NCI-H2029 (cell line): ENCODE measurements around the gene PCGF3.
"Not testable (repeated sequence)": the region's sequence is repeated elsewhere in the genome, so short reads cannot be mapped to it uniquely, and the experiment has no call there.

Source experiments
- DNase-seq: peaks from one replicate; lab custom pipeline; 2025; lab: John Stamatoyannopoulos, UW

PCGF3 gene

GRCh38 chr4:704198-704891 lies 1.3 kb upstream of the PCGF3 start:
- DNase-seq, result no peak

- no peak for DNase-seq
Measured at GRCh38 chr4:704971-705277, 708 bp upstream of the PCGF3 start.

- DNase-seq, result not testable (repeated sequence)
Measured at GRCh38 chr4:706083-706633, 526 bp downstream of the PCGF3 start.

GRCh38 chr4:706834-707598 lies 1.4 kb downstream of the PCGF3 start:
- DNase-seq, result no peak

- no peak for DNase-seq
Measured at GRCh38 chr4:707929-708630, 2.4 kb downstream of the PCGF3 start.

GRCh38 chr4:708631-708933 lies 3.0 kb downstream of the PCGF3 start:
- DNase-seq, result no peak

- DNase-seq, result no peak
Measured at GRCh38 chr4:709348-709747, 3.7 kb downstream of the PCGF3 start.

GRCh38 chr4:710116-710515 lies 4.5 kb downstream of the PCGF3 start:
- no peak for DNase-seq

- no peak for DNase-seq
Measured at GRCh38 chr4:710916-711315, 5.3 kb downstream of the PCGF3 start.

GRCh38 chr4:712093-712492 lies 6.5 kb downstream of the PCGF3 start:
- DNase-seq, result no peak

GRCh38 chr4:712916-713632 lies 7.4 kb downstream of the PCGF3 start:
- DNase-seq, result no peak

GRCh38 chr4:714087-714486 lies 8.5 kb downstream of the PCGF3 start:
- no peak for DNase-seq

- DNase-seq, result no peak
Measured at GRCh38 chr4:717601-718320, 12.1 kb downstream of the PCGF3 start.

GRCh38 chr4:718460-718859 lies 12.8 kb downstream of the PCGF3 start:
- DNase-seq, result no peak

GRCh38 chr4:720111-720860 lies 14.7 kb downstream of the PCGF3 start:
- no peak for DNase-seq

GRCh38 chr4:721261-722168 lies 15.9 kb downstream of the PCGF3 start:
- DNase-seq, result no peak

- DNase-seq, result no peak
Measured at GRCh38 chr4:722169-722725, 16.6 kb downstream of the PCGF3 start.

GRCh38 chr4:722851-723360 lies 17.3 kb downstream of the PCGF3 start:
- no peak for DNase-seq

GRCh38 chr4:723751-724530 lies 18.3 kb downstream of the PCGF3 start:
- no peak for DNase-seq
